ENCODE data around the gene SLC6A19.

Gene SLC6A19

GRCh38 chr5:1195916-1196315 lies 5.5 kb upstream of the SLC6A19 start:
- DNase-seq (ENCODE audit: low read depth): no peak

GRCh38 chr5:1196562-1196961 lies 4.8 kb upstream of the SLC6A19 start:
- DNase-seq (ENCODE audit: low read depth): no peak

GRCh38 chr5:1197876-1198666 lies 3.3 kb upstream of the SLC6A19 start:
- DNase-seq (ENCODE audit: low read depth): no peak

- DNase-seq (ENCODE audit: low read depth): no peak
These were observed 2.1 kb upstream of the SLC6A19 start for GRCh38 chr5:1199340-1199648.

- DNase-seq (ENCODE audit: low read depth): no peak
These were observed 1.5 kb upstream of the SLC6A19 start for GRCh38 chr5:1199649-1200494.

- no peak for DNase-seq (ENCODE audit: low read depth)
These were observed 684 bp upstream of the SLC6A19 start for GRCh38 chr5:1200495-1201326.

- DNase-seq (ENCODE audit: low read depth): no peak
These were observed 817 bp downstream of the SLC6A19 start for GRCh38 chr5:1202026-1202797.

- no peak for DNase-seq (ENCODE audit: low read depth)
These were observed 1.4 kb downstream of the SLC6A19 start for GRCh38 chr5:1202798-1203185.

GRCh38 chr5:1203311-1203967 lies 2.0 kb downstream of the SLC6A19 start:
- DNase-seq (ENCODE audit: low read depth): no peak

GRCh38 chr5:1203968-1204692 lies 2.7 kb downstream of the SLC6A19 start:
- DNase-seq (ENCODE audit: low read depth): no peak

GRCh38 chr5:1204693-1205242 lies 3.4 kb downstream of the SLC6A19 start:
- no peak for DNase-seq (ENCODE audit: low read depth)

- DNase-seq (ENCODE audit: low read depth): no peak
These were observed 4.1 kb downstream of the SLC6A19 start for GRCh38 chr5:1205255-1206180.

GRCh38 chr5:1206521-1207412 lies 5.4 kb downstream of the SLC6A19 start:
- DNase-seq (ENCODE audit: low read depth): no peak

GRCh38 chr5:1207555-1207954 lies 6.2 kb downstream of the SLC6A19 start:
- DNase-seq (ENCODE audit: low read depth): no peak

- DNase-seq (ENCODE audit: low read depth): no peak
These were observed 6.9 kb downstream of the SLC6A19 start for GRCh38 chr5:1208221-1208742.

- DNase-seq (ENCODE audit: low read depth): no peak
These were observed 7.5 kb downstream of the SLC6A19 start for GRCh38 chr5:1208743-1209488.

- DNase-seq (ENCODE audit: low read depth): no peak
These were observed 8.1 kb downstream of the SLC6A19 start for GRCh38 chr5:1209489-1209852.
